Esophagus squamous epithelium (tissue), 4 donors: ENCODE data around the gene TEX12.

ENCODE experiments used
- POLR2A ChIP-seq, 4 donors: fragments of 450-650 bp; IDR thresholded peaks; one replicate each; pipeline ENCODE4 v1.6.1; 2017; ENCODE audit warnings: antibody characterized with exemption in 4 of 4, mild to moderate bottlenecking in 4 of 4, moderate library complexity in 3 of 4
- TF ChIP-seq, protein P1 (sequence below), 6 experiments: fragments of 450-650 bp in 4 of 6; fragments of 200-600 bp in 2 of 6; sonication (generic) in 2 of 6; IDR thresholded peaks; one replicate each; pipeline ENCODE4 v1.5.1; 2016 to 2019; ENCODE audit warnings: antibody characterized with exemption in 6 of 6, mild to moderate bottlenecking in 4 of 6, moderate library complexity in 4 of 6

- TF ChIP-seq, protein P1, sequence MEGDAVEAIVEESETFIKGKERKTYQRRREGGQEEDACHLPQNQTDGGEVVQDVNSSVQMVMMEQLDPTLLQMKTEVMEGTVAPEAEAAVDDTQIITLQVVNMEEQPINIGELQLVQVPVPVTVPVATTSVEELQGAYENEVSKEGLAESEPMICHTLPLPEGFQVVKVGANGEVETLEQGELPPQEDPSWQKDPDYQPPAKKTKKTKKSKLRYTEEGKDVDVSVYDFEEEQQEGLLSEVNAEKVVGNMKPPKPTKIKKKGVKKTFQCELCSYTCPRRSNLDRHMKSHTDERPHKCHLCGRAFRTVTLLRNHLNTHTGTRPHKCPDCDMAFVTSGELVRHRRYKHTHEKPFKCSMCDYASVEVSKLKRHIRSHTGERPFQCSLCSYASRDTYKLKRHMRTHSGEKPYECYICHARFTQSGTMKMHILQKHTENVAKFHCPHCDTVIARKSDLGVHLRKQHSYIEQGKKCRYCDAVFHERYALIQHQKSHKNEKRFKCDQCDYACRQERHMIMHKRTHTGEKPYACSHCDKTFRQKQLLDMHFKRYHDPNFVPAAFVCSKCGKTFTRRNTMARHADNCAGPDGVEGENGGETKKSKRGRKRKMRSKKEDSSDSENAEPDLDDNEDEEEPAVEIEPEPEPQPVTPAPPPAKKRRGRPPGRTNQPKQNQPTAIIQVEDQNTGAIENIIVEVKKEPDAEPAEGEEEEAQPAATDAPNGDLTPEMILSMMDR (IDR thresholded peaks at IDR 0.05): no peak
- TF ChIP-seq POLR2A (IDR thresholded peaks at IDR 0.05): no peak
These were observed 11.3 kb downstream of the TEX12 start for GRCh38 chr11:112178428-112178827.
